Measurements from ENCODE around the gene B9D1.

GRCh38 chr17:19386051-19386929 lies 23.8 kb upstream of the B9D1 start:
- no peak for TF ChIP-seq SATB2 (CRISPR knock-in tag; IDR thresholded peaks at IDR 0.05)
- TF ChIP-seq, protein P1, sequence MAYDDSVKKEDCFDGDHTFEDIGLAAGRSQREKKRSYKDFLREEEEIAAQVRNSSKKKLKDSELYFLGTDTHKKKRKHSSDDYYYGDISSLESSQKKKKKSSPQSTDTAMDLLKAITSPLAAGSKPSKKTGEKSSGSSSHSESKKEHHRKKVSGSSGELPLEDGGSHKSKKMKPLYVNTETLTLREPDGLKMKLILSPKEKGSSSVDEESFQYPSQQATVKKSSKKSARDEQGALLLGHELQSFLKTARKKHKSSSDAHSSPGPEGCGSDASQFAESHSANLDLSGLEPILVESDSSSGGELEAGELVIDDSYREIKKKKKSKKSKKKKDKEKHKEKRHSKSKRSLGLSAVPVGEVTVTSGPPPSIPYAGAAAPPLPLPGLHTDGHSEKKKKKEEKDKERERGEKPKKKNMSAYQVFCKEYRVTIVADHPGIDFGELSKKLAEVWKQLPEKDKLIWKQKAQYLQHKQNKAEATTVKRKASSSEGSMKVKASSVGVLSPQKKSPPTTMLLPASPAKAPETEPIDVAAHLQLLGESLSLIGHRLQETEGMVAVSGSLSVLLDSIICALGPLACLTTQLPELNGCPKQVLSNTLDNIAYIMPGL (CRISPR knock-in tag; IDR thresholded peaks at IDR 0.05; ENCODE audit: borderline replicate concordance in 1 of 2, low read depth in 1 of 2): no peak
